Measurements from ENCODE around the gene ETS1. TPM values are rescaled to one million over a fixed set of nuclear protein-coding genes. Genes with fewer than 3 reads are reported as not detected.

Gene ETS1
- total RNA-seq, 1 experiment from 2014 or later = 1.1 TPM

DNA sequence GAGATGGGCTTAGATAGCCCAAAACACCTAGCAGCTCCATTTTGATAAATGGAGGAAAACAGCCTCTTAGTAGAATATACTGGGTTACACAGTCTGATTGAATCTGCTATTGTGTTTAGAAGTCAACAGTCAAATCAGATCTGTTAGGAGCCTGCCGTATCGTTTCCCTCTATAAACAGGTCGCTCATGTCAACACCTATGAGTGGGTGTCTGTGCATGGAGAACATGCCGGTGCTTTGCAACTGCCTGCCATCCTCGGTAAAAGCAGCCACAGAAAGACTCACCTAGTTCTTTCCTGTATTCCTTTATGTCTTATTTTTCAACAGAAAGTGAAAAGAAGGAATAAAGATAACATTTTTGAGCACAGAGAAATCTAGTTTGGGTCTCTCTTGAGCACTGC lies 99.4 kb downstream of the ETS1 start:
- peaks cover 9% of the 10 kb centered on the region for H3K4me1 Mint-ChIP-seq (ENCODE audit: low read depth, unreplicated experiment)
- Histone ChIP-seq H3K4me3 (ENCODE audit: low read depth, low read length) (no peak overlapping the region), H3K9me3 (no peaks in the 10 kb centered on the region), H3K4me1 (0 out of 2 replicates have a peak, but pooled peaks cover 6% of the 10 kb centered on the region), H3K36me3 (ENCODE audit: control insufficient read depth, insufficient read depth, low read length) (no peaks in the 10 kb centered on the region), H3K27me3 (replicated peaks; ENCODE audit: control insufficient read depth, insufficient read depth, low read length) (no peaks in the 10 kb centered on the region)
- no TSS peak for BruUV-seq (replicated peaks)
- intact Hi-C loops (cut with micrococcal nuclease; ENCODE audit: unreplicated experiment) = no loop called here
- H3K27me3 Mint-ChIP-seq (ENCODE audit: insufficient read depth, unreplicated experiment) = peaks cover 4% of the 10 kb centered on the region
- H3K4me3 Mint-ChIP-seq (ENCODE audit: unreplicated experiment) = no peak overlapping the region
- TF ChIP-seq, protein P1, sequence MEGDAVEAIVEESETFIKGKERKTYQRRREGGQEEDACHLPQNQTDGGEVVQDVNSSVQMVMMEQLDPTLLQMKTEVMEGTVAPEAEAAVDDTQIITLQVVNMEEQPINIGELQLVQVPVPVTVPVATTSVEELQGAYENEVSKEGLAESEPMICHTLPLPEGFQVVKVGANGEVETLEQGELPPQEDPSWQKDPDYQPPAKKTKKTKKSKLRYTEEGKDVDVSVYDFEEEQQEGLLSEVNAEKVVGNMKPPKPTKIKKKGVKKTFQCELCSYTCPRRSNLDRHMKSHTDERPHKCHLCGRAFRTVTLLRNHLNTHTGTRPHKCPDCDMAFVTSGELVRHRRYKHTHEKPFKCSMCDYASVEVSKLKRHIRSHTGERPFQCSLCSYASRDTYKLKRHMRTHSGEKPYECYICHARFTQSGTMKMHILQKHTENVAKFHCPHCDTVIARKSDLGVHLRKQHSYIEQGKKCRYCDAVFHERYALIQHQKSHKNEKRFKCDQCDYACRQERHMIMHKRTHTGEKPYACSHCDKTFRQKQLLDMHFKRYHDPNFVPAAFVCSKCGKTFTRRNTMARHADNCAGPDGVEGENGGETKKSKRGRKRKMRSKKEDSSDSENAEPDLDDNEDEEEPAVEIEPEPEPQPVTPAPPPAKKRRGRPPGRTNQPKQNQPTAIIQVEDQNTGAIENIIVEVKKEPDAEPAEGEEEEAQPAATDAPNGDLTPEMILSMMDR (IDR thresholded peaks at IDR 0.05; ENCODE audit: insufficient read depth in 1 of 2, low read depth in 1 of 2, low read length in 1 of 2, severe bottlenecking in 1 of 2, unreplicated experiment in 1 of 2) = no peak
- H3K27ac Mint-ChIP-seq (ENCODE audit: unreplicated experiment) = no peak overlapping the region
- no peak for DNase-seq
- no peaks in the 10 kb centered on the region for H3K36me3 Mint-ChIP-seq (ENCODE audit: insufficient read depth, unreplicated experiment)
- H3K9me3 Mint-ChIP-seq (ENCODE audit: unreplicated experiment) = no peaks in the 10 kb centered on the region
- POLR2A ChIA-PET = no interaction called here
- CTCF ChIA-PET = no interaction called here

DNA sequence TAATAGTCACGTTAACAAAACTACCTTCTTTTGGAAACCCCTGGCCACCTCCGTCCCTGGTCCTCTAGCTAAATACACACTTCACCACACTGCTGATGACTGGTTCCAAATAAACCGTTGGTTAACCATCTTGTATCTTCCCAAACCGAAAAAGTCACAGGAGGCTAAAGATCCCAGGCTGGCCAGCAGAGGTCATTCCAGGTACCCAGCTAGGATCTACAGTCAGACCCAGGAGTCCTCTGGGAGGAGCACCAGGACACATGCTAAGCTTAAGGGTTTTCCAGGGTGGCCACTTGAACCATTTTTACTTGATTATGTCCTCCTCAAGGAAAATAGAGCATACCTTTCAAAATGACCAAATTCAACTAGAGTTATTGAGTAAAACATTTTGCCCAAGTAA lies 103.2 kb downstream of the ETS1 start:
- no peaks in the 10 kb centered on the region for H3K36me3 Mint-ChIP-seq (ENCODE audit: insufficient read depth, unreplicated experiment)
- peaks cover 9% of the 10 kb centered on the region for H3K27me3 Mint-ChIP-seq (ENCODE audit: insufficient read depth, unreplicated experiment)
- Histone ChIP-seq H3K27me3 (replicated peaks; ENCODE audit: control insufficient read depth, insufficient read depth, low read length) (no peaks in the 10 kb centered on the region), H3K4me1 (no peaks in the 10 kb centered on the region), H3K9me3 (no peaks in the 10 kb centered on the region), H3K36me3 (ENCODE audit: control insufficient read depth, insufficient read depth, low read length) (no peaks in the 10 kb centered on the region), H3K4me3 (ENCODE audit: low read depth, low read length) (no peak overlapping the region)
- no TSS peak for BruUV-seq (replicated peaks)
- no peak overlapping the region for H3K4me3 Mint-ChIP-seq (ENCODE audit: unreplicated experiment)
- TF ChIP-seq, protein P1 (IDR thresholded peaks at IDR 0.05; ENCODE audit: insufficient read depth in 1 of 2, low read depth in 1 of 2, low read length in 1 of 2, severe bottlenecking in 1 of 2, unreplicated experiment in 1 of 2) = peak in 1 of 2 experiments; percentile 53
- intact Hi-C loops (cut with micrococcal nuclease; ENCODE audit: unreplicated experiment) = loop anchor here (1.0 kb wide), 1 partner anchor 146 kb away; no protein-coding TSS in a partner anchor
- CTCF ChIA-PET = interaction anchor here (0.8 to 1.6 kb wide), 4 partner anchors 70 to 194 kb away, joined by 3 to 7 read pairs (median 4); no protein-coding TSS in a partner anchor
- no peaks in the 10 kb centered on the region for H3K4me1 Mint-ChIP-seq (ENCODE audit: low read depth, unreplicated experiment)
- POLR2A ChIA-PET = no interaction called here
- DNase-seq = peak in 1 of 2 experiments; percentile 33
- H3K9me3 Mint-ChIP-seq (ENCODE audit: unreplicated experiment) = no peaks in the 10 kb centered on the region
- H3K27ac Mint-ChIP-seq (ENCODE audit: unreplicated experiment) = no peak overlapping the region

DNA sequence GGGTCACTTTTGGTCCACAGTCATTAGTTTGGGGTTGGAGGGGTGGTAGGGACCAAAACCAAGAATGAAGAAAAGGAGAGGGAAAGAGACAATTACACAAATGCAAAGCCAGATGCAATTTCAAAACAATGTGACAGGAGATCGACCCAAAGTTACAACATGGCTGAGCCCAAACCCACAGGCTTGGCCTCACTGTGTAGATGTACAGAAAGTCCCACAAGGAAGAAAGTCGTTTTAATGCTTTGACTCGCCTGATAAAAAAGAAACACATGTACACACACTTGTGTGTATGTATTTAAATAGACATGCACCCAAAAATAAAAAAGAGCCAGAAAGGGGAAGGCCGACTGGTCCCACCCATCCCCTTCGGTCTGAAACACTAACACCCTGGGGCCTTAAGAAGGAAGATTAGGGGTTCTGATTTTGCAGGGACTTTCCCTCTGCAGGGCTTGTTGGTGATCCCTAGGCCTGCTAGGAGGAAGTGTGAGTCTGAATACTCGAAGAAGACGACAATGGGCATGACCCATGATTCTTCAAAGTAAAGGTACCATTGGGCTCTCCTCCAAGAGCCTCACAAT lies 104.1 kb downstream of the ETS1 start:
- Mint-ChIP-seq H3K4me3 (ENCODE audit: unreplicated experiment) (no peak overlapping the region), H3K27me3 (ENCODE audit: insufficient read depth, unreplicated experiment) (peaks cover 9% of the 10 kb centered on the region), H3K9me3 (ENCODE audit: unreplicated experiment) (no peaks in the 10 kb centered on the region), H3K4me1 (ENCODE audit: low read depth, unreplicated experiment) (no peaks in the 10 kb centered on the region), H3K36me3 (ENCODE audit: insufficient read depth, unreplicated experiment) (no peaks in the 10 kb centered on the region), H3K27ac (ENCODE audit: unreplicated experiment) (no peak overlapping the region)
- DNase-seq = no peak
- no peaks in the 10 kb centered on the region for H3K9me3 ChIP-seq
- TF ChIP-seq, protein P1 (IDR thresholded peaks at IDR 0.05; ENCODE audit: insufficient read depth in 1 of 2, low read depth in 1 of 2, low read length in 1 of 2, severe bottlenecking in 1 of 2, unreplicated experiment in 1 of 2) = no peak
- no peaks in the 10 kb centered on the region for H3K36me3 ChIP-seq (ENCODE audit: control insufficient read depth, insufficient read depth, low read length)
- POLR2A ChIA-PET = no interaction called here
- no peaks in the 10 kb centered on the region for H3K4me1 ChIP-seq
- no peak overlapping the region for H3K4me3 ChIP-seq (ENCODE audit: low read depth, low read length)
- intact Hi-C loops (cut with micrococcal nuclease; ENCODE audit: unreplicated experiment) = no loop called here
- BruUV-seq (replicated peaks) = no TSS peak
- CTCF ChIA-PET = interaction anchor here (0.8 to 1.2 kb wide), 2 partner anchors 147 to 193 kb away, joined by 4 to 7 read pairs; no protein-coding TSS in a partner anchor
- no peaks in the 10 kb centered on the region for H3K27me3 ChIP-seq (replicated peaks; ENCODE audit: control insufficient read depth, insufficient read depth, low read length)

All from Caco-2 (cell line).